Stimulated activated CD4-positive, alpha-beta T cell treated with anti-CD3 and anti-CD28 coated beads, TNF-alpha, amount 100 ng/mL, for 24 hours (primary cell): Measurements from ENCODE around the gene ITGB3.

Experiments used
- DNase-seq, 3 experiments: peaks; one replicate each; pipeline ENCODE4 v3.0.0-alpha.2; 2020; ENCODE audit warnings: low read depth in 3 of 3

ITGB3 gene

GRCh38 chr17:47338026-47338425 lies 84.4 kb downstream of the ITGB3 start:
- no peak for DNase-seq

GRCh38 chr17:47352848-47353247 lies 99.2 kb downstream of the ITGB3 start:
- no peak for DNase-seq

DNA sequence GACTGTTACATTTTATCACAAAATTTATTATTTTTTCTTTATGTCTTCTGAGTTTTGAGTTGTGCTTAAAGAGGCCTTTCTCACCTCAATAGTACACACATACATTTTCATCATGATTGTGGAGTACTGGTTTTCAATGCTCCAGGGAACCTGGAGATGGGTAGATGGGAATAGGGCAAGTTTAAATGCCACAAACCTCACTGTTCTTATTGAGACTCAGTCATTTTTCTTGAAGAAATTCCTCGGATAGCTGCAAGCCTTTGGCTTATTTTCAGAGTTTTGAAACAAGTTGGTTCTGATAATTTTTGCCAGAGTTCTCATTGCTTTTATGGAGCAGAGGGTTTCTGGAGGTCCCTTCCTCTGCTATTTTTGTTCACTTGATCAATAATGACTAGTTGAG lies 105.0 kb downstream of the ITGB3 start:
- DNase-seq, result no peak
